BLaER1 treated with 17β-estradiol and CSF1 and Interleukin-3, amounts not matched to agents 10 nM and 100 nM (cell line): ENCODE data around the gene RNF135.
"Not testable (repeated sequence)": the region's sequence is repeated elsewhere in the genome, so short reads cannot be mapped to it uniquely, and the experiment has no call there.

ENCODE experiments used
- H3K27ac ChIP-seq, 11 experiments: shearing (Covaris generic); formaldehyde crosslinking; 2 replicates each; pipeline ENCODE4 v1.8.1; 2022
- H3K27me3 ChIP-seq, 11 experiments: shearing (Covaris generic); formaldehyde crosslinking; 2 replicates each; pipeline ENCODE4 v1.8.1; 2022
- H3K36me3 ChIP-seq, 11 experiments: shearing (Covaris generic); formaldehyde crosslinking; 2 replicates each; pipeline ENCODE4 v1.8.1; 2022
- H3K4me1 ChIP-seq, 10 experiments: shearing (Covaris generic); formaldehyde crosslinking; 2 replicates each; pipeline ENCODE4 v1.8.1; 2022
- H3K4me2 ChIP-seq, 11 experiments: shearing (Covaris generic); formaldehyde crosslinking; 2 replicates each; pipeline ENCODE4 v1.8.1; 2022
- H3K4me3 ChIP-seq, 10 experiments: shearing (Covaris generic); formaldehyde crosslinking; 2 replicates each; pipeline ENCODE4 v1.8.1; 2022
- H3K9ac ChIP-seq, 11 experiments: shearing (Covaris generic); formaldehyde crosslinking; 2 replicates each; pipeline ENCODE4 v1.8.1; 2022
- H3K9me3 ChIP-seq, 11 experiments: shearing (Covaris generic); formaldehyde crosslinking; replicated peaks in 1 of 11; 2 replicates each; pipeline ENCODE4 v1.8.1; 2022
- H4K20me1 ChIP-seq, 11 experiments: shearing (Covaris generic); formaldehyde crosslinking; 2 replicates each; pipeline ENCODE4 v1.8.1; 2022
- Cebpa-rat ChIP-seq, 11 experiments: shearing (Covaris generic); IDR thresholded peaks; 2 replicates each; pipeline ENCODE4 v1.8.1; 2022

The RNF135 gene

GRCh38 chr17:31019004-31019403, 48.2 kb downstream of the RNF135 start:
- peaks cover 0 to 67% (median 0%) of the 10 kb centered on the region in 11 experiments; a peak in 5 of 22 replicates for H4K20me1 ChIP-seq
- H3K4me2 ChIP-seq: no peak overlapping the region
- TF ChIP-seq Cebpa-rat (IDR thresholded peaks at IDR 0.05): no peak
- H3K27ac ChIP-seq: no peak overlapping the region
- peaks cover 0 to 85% (median 0%) of the 10 kb centered on the region in 11 experiments; a peak in 5 of 22 replicates for H3K36me3 ChIP-seq
- H3K4me3 ChIP-seq: no peak overlapping the region
- H3K4me1 ChIP-seq: no peaks in the 10 kb centered on the region
- no peak overlapping the region for H3K9ac ChIP-seq
- no peaks in the 10 kb centered on the region for H3K9me3 ChIP-seq
- H3K27me3 ChIP-seq: no peaks in the 10 kb centered on the region

- not testable (repeated sequence) for H3K4me3 ChIP-seq, H3K4me2 ChIP-seq
- H4K20me1 ChIP-seq: peaks cover 0 to 27% (median 0%) of the 10 kb centered on the region in 11 experiments; a peak in 2 of 22 replicates
Measured at GRCh38 chr17:31023171-31023570, 52.3 kb downstream of the RNF135 start.

DNA sequence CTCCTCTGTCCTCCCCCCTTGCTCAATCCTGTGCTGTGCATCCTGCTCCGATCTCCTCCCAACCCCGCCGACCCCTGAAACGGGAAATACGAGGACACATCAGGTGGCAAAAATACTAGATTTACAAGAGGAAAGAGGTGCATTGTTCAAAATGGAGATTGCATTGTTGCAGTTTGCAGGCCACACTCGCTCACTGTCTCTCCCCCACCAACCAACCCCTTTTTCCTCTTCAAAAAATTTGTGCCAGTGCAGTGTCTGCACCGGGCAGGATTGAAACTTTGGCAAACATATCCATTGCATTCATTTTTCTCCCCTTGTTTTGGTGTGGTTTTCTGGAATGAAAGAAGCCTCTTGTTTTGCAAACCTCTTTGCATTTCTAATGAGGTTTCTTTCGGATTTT, 61.0 kb downstream of the RNF135 start:
- no peak overlapping the region for H3K4me2 ChIP-seq
- no peak for TF ChIP-seq Cebpa-rat (IDR thresholded peaks at IDR 0.05)
- H3K4me1 ChIP-seq: no peaks in the 10 kb centered on the region
- peaks cover 0 to 66% (median 0%) of the 10 kb centered on the region in 11 experiments; a peak in 9 of 22 replicates for H3K36me3 ChIP-seq
- H3K9ac ChIP-seq: no peak overlapping the region
- no peak overlapping the region for H3K4me3 ChIP-seq
- H3K27me3 ChIP-seq: no peaks in the 10 kb centered on the region
- no peaks in the 10 kb centered on the region for H3K9me3 ChIP-seq
- no peak overlapping the region for H3K27ac ChIP-seq
- H4K20me1 ChIP-seq: no peaks in the 10 kb centered on the region

More at GRCh38 chr17:31023171-31023570, 52.3 kb downstream of the RNF135 start:
- H3K4me1 ChIP-seq, H3K27me3 ChIP-seq, H3K27ac ChIP-seq, H3K9me3 ChIP-seq, H3K9ac ChIP-seq: not testable (repeated sequence)
- peaks cover 0 to 65% (median 0%) of the 10 kb centered on the region in 11 experiments; a peak in 7 of 22 replicates for H3K36me3 ChIP-seq

DNA sequence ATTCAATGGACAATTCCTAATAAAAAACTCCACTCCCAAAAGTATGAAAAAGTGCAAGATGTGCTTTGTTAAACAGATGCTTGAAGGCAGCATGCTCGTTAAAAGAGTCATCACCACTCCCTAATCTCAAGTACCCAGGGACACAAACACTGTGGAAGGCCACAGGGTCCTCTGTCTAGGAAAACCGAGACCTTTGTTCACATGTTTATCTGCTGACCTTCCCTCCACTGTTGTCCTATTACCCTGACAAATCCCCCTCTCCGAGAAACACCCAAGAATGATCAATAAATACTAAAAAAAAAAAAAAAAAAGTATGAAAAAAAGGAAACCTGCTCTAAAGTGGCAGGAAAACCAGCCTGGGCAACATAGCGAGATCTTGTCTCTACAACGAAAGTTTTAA, 64.8 kb downstream of the RNF135 start:
- H3K9me3 ChIP-seq, H3K4me2 ChIP-seq, H4K20me1 ChIP-seq, H3K27ac ChIP-seq, H3K4me1 ChIP-seq, H3K27me3 ChIP-seq, H3K9ac ChIP-seq, H3K4me3 ChIP-seq: not testable (repeated sequence)
- H3K36me3 ChIP-seq: peaks cover 0 to 49% (median 0%) of the 10 kb centered on the region in 11 experiments; a peak in 9 of 22 replicates

GRCh38 chr17:31040837-31041236, 70.0 kb downstream of the RNF135 start:
- not testable (repeated sequence) for H4K20me1 ChIP-seq, H3K36me3 ChIP-seq, H3K4me3 ChIP-seq, H3K9me3 ChIP-seq, H3K4me1 ChIP-seq, H3K27me3 ChIP-seq, H3K4me2 ChIP-seq, H3K27ac ChIP-seq, H3K9ac ChIP-seq

DNA sequence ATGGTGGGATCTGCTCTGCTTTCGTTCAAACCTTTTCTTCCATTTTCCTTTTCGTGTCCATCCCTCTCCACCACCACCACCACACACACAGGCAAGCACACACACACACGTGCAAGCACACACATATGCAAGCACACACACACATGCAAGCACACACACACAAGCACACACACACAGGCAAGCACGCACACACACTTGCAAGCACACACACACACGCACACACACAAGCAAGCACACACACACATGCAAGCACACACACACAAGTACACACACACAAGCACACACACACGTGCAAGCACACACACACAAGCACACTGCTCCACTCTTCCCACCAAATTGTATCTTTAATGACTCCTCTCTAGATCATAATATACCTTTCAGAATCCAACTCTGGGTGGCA, 71.5 kb downstream of the RNF135 start:
- not testable (repeated sequence) for H3K4me2 ChIP-seq, H3K9ac ChIP-seq, H3K36me3 ChIP-seq, H3K9me3 ChIP-seq, H3K27me3 ChIP-seq, H3K27ac ChIP-seq, H4K20me1 ChIP-seq, H3K4me1 ChIP-seq, H3K4me3 ChIP-seq

DNA sequence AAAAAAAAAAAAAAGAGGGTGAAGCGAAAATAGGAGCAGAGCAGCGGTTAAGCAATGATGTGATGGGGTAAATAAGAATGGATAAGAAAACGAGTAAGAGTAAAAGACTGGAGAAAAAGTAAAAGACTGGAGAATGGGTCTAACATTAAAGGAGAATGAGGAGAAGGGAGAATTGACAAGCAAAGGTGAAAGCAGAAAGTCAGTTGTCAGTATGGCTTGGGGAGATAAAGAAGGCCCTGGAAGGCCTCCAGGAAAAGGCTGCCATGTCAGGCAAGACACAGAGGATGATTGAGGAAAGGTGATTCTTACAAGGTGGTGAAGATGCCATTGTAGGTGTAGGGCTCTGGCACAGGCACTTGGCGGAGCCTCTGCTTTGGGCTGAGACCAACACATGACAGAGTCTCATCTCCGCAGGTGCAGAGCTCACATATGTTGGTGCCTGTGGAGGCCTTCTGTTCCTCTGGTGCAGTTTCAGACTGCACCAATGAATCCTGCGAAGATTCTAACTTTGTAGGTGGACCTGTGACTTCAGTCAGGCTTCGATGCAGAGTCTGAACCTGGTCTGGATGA, 76.1 kb downstream of the RNF135 start:
- peaks cover 0 to 13% (median 2%) of the 10 kb centered on the region in 10 experiments; a peak in 10 of 20 replicates for H3K4me1 ChIP-seq
- H3K9ac ChIP-seq, H3K27ac ChIP-seq, H4K20me1 ChIP-seq, H3K36me3 ChIP-seq, H3K4me2 ChIP-seq, H3K4me3 ChIP-seq, H3K27me3 ChIP-seq: not testable (repeated sequence)
- peaks cover 0 to 18% (median 7%) of the 10 kb centered on the region in 11 experiments; a peak in 11 of 22 replicates for H3K9me3 ChIP-seq

DNA sequence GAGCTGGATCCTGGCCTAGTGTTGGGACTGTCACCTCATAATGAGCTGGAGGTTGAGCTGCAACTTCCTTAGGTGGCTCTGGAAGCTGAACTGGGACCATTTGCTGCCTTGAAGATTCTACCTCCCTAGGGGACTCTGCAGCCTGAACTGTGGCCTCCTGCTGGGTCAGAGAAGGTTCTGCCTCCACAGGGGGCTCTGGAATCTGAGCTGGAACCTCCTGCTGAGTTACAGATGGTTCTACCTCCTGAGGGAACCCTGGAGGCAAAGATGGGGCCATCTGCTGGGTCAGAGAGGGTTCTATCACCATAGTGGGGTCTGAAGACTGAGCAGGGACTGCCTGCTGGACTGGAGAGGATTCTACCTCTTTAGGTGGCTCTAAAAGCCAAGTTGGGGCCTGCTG, 77.3 kb downstream of the RNF135 start:
- H3K4me3 ChIP-seq: no peak overlapping the region
- no peaks in the 10 kb centered on the region for H4K20me1 ChIP-seq

DNA sequence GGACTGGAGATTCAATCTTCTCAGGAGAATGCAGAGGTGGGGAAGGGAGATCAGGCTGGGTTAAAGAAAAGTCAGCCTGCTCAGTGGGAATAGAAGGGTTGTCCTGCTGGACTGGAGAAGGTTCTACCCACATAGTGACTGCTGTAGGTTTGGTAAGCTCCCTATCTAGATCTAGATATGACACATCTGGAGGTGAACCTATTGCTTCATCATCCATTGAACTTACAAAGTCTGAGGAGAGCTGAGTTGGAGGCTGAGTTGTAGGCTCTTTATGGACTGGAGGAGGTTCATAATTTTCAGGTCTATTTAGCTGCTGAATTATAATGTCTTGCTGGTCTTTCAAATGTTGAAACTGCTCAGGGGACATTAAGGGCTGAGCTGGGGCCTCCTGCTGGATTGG, 77.9 kb downstream of the RNF135 start:
- Histone ChIP-seq H3K9ac (no peak overlapping the region), H3K4me1 (peaks cover 0 to 26% (median 6%) of the 10 kb centered on the region in 10 experiments; a peak in 10 of 20 replicates), H3K4me3 (no peak overlapping the region), H4K20me1 (no peaks in the 10 kb centered on the region), H3K27me3 (no peaks in the 10 kb centered on the region), H3K36me3 (no peaks in the 10 kb centered on the region), H3K4me2 (no peak overlapping the region), H3K9me3 (peaks cover 0 to 18% (median 7%) of the 10 kb centered on the region in 11 experiments; a peak in 11 of 22 replicates), H3K27ac (no peak overlapping the region)
- TF ChIP-seq Cebpa-rat (IDR thresholded peaks at IDR 0.05): no peak

More for the DNA sequence above, 77.3 kb downstream of the RNF135 start:
- no peak for TF ChIP-seq Cebpa-rat (IDR thresholded peaks at IDR 0.05)
- Histone ChIP-seq H3K27me3 (no peaks in the 10 kb centered on the region), H3K9ac (no peak overlapping the region), H3K4me1 (peaks cover 0 to 25% (median 6%) of the 10 kb centered on the region in 10 experiments; a peak in 10 of 20 replicates), H3K9me3 (peaks cover 0 to 18% (median 7%) of the 10 kb centered on the region in 11 experiments; a peak in 11 of 22 replicates), H3K4me2 (no peak overlapping the region), H3K36me3 (no peaks in the 10 kb centered on the region), H3K27ac (no peak overlapping the region)
